PFSK-1 (cell line): ENCODE data around the gene RCOR2.

Experiments used
- FOXP2 ChIP-seq: optimal IDR thresholded peaks from 2 replicates; pipeline ENCODE3; 2011; ENCODE audit warnings: borderline replicate concordance, control low read depth, inconsistent platforms; ENCODE audit not compliant: insufficient read depth; ENCODE audit errors: extremely low read length, extremely low read depth
- POLR2AphosphoS5 ChIP-seq: IDR thresholded peaks from 2 replicates; pipeline ENCODE4 v1.6.1; 2012; ENCODE audit warnings: low read depth, mild to moderate bottlenecking, control low read depth, low read length, moderate library complexity
- REST ChIP-seq, 2 experiments: IDR thresholded peaks; 2 replicates each; pipeline versions ENCODE4 v1.6.1 to v1.8.0; 2011 to 2012; ENCODE audit warnings: low read depth in 2 of 2, low read length in 2 of 2, control low read depth in 1 of 2, inconsistent platforms in 1 of 2, mild to moderate bottlenecking in 1 of 2, moderate library complexity in 1 of 2; ENCODE audit not compliant: insufficient read depth in 1 of 2
- SIN3A ChIP-seq: IDR thresholded peaks from 2 replicates; pipeline ENCODE4 v1.6.1; 2012; ENCODE audit warnings: mild to moderate bottlenecking, low read length, moderate library complexity, borderline replicate concordance; ENCODE audit not compliant: insufficient read depth
- TAF1 ChIP-seq: IDR thresholded peaks from 2 replicates; pipeline ENCODE4 v1.6.1; 2012; ENCODE audit warnings: low read length, control low read depth, borderline replicate concordance; ENCODE audit not compliant: insufficient read depth

RCOR2 gene

GRCh38 chr11:63890368-63890767 is 26.6 kb downstream of the RCOR2 start:
- TF ChIP-seq SIN3A (no peak), POLR2AphosphoS5 (no peak), REST (IDR thresholded peaks at IDR 0.05; ENCODE audit: insufficient read depth in 1 of 2, low read depth in 2 of 2, low read length in 2 of 2) (no peak), FOXP2 (no peak), TAF1 (no peak)

- TF ChIP-seq REST (IDR thresholded peaks at IDR 0.05; ENCODE audit: insufficient read depth in 1 of 2, low read depth in 2 of 2, low read length in 2 of 2) (no peak), POLR2AphosphoS5 (no peak), SIN3A (no peak), FOXP2 (no peak), TAF1 (no peak)
Observed at GRCh38 chr11:63889344-63889743, 27.6 kb downstream of the RCOR2 start.

GRCh38 chr11:63888170-63889086 is 28.5 kb downstream of the RCOR2 start:
- TF ChIP-seq TAF1 (no peak), REST (IDR thresholded peaks at IDR 0.05; ENCODE audit: insufficient read depth in 1 of 2, low read depth in 2 of 2, low read length in 2 of 2) (peak in 1 of 2 experiments; percentile 31; a peak in 1 of 4 replicates), POLR2AphosphoS5 (0 out of 2 replicates have a peak, but pooled peaks have one; percentile 28)

GRCh38 chr11:63887386-63887999 is 29.5 kb downstream of the RCOR2 start:
- TF ChIP-seq TAF1 = no peak

GRCh38 chr11:63884196-63884932 is 32.6 kb downstream of the RCOR2 start:
- TF ChIP-seq TAF1 (no peak), FOXP2 (no peak), POLR2AphosphoS5 (no peak), REST (IDR thresholded peaks at IDR 0.05; ENCODE audit: insufficient read depth in 1 of 2, low read depth in 2 of 2, low read length in 2 of 2) (no peak), SIN3A (no peak)
